GM18508 (cell line): ENCODE data around the gene HRH1.
"Not testable (repeated sequence)": the region's sequence is repeated elsewhere in the genome, so short reads cannot be mapped to it uniquely, and the experiment has no call there.

Experiments used
- ATAC-seq: cut with Tn5 transposase; IDR thresholded peaks from one replicate; pipeline ENCODE4 v1.9.1; 2021; ENCODE audit warnings: moderate number of reproducible peaks; ENCODE audit not compliant: insufficient read depth, unreplicated experiment

The HRH1 gene

DNA sequence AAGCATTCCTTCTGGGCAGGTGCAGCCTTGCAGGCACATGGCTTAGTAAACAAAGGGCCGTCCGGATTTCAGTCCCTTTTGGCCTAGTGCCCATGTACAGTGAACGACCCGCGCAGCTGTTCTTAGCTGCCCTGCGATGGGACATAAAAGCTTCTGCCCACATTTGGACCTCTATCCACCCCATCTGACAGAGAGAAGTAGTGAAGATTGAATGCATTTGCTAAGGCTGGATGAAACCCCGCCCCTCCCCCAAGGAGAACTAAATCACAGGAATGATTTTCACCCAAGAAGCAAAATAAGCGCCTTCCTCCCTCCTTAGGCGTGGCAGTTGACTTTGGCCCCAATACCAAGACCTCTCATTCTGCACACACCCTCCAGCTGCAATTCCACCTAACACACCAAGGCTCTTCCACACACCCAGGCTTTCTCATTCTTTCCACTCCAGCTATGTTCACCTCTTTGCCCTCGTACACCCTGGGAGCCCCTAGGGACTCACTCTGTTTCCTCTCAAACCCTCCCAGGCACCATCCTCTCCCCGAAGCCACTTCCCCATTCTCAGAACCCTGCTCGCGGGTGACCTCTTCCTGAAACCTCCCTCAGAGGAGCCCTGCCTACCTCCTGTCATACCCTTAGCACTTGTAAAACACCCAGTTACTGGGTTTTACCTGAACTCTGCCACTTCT lies 14.1 kb upstream of the HRH1 start:
- peak; percentile 94 for ATAC-seq

GRCh38 chr3:11140713-11141104 lies 13.6 kb upstream of the HRH1 start:
- ATAC-seq: peak; percentile 28

DNA sequence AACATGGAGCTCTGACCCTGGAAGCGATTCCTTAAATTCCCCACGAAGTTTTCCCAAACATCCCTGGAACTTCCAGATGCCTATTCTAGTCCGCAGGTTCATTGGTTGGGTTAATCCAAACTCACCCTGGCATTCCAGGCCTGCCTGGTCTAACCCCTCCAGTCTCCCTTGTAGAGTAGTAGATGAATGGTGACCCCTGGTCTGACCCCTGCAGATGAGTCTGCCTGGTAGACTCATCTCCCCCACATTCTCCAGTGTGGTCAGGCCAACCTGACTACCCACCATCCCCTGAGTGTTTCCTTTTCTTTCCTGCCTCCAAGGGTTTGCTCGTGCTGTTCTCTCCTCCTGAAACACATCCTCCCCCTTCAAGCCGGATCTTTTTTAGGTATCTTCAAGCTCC lies 10.8 kb upstream of the HRH1 start:
- ATAC-seq: no peak

- ATAC-seq: no peak
Measured at GRCh38 chr3:11144996-11145395, 9.3 kb upstream of the HRH1 start.

DNA sequence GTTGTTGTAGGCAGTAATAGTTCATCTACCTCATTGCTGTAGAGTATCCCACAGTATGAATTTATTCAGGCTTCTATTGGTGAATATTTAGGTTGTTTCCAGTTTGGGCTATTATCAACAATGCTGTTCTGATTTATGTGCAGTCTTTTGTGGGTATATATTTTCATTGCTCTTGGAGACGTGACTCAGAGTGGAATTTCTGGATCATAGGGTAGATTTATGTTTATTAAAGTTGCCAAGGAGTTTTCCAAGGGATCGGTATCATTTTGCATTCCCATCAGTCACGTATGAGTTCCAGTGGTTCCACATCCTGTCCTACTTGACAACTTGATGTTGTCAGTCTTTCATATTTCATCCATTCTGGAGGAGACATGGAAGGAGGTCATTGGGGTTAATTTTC lies 8.4 kb upstream of the HRH1 start:
- no peak for ATAC-seq

- ATAC-seq: no peak
Measured at GRCh38 chr3:11146773-11147660, 7.3 kb upstream of the HRH1 start.

- no peak for ATAC-seq
Measured at GRCh38 chr3:11150256-11150655, 4.0 kb upstream of the HRH1 start.

DNA sequence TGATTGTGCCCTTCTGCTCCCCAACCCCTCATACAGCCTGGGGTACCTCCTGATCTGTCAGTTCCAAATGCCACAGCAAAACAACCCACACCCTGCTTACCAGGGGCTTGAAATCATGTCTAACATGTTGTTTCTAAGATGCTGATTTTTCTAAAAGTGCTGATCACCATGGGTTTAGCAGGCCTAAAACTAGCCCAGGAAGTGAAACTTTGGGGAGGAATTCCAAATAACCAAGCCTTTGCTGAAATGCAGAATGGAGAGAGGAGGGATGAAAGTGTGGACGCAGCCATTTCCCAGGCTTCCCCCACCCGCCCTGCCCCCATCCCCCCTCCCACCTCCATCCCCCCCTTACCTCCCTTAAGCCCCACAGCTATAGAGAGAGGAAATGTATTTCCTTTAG lies 2.0 kb upstream of the HRH1 start:
- no peak for ATAC-seq

DNA sequence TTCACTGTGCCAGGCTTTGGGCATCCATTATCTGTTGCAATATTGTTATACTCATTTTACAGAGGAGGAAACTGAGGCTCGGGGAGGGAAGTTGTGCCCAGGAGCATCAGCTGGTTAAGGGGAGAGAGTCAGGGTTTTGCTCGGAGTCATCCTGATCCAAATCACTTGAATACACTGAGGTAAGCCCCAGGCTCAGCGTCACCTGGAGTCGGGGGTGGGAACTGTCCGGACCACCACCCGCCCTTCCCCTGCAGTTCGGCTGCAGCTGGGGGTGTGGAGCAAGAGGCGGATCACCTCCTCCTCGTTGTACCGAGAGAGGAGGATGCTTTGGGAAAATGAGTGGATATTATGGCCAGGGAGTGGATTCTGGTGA lies 646 bp downstream of the HRH1 start:
- no peak for ATAC-seq

- no peak for ATAC-seq
Measured at GRCh38 chr3:11155341-11156025, 1.2 kb downstream of the HRH1 start.

- no peak for ATAC-seq
Measured at GRCh38 chr3:11156026-11156410, 1.7 kb downstream of the HRH1 start.

GRCh38 chr3:11157421-11157820 lies 3.1 kb downstream of the HRH1 start:
- ATAC-seq: no peak

DNA sequence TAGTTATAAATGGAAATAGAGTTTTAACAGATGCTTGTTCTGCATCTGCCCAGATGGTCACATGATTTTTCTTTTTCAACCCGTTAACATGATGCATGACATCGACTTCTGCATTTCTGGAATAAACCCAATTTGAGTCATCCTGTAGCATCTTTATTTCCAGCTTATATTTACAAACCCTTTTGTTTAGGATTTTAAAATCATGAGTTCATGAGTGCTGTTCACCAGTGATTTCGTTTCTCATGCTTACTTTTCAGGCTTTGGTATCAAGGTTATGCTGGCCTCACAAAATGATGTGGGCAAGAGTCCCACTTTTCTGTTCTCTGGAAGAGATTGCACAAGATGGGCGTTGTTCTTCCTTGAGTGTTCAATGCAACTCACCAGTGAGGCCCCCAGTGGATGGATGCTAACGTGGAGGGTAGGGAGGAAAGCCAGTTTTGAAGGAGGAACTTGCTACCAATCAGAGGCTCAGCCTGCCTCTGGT lies 5.2 kb downstream of the HRH1 start:
- ATAC-seq: no peak

DNA sequence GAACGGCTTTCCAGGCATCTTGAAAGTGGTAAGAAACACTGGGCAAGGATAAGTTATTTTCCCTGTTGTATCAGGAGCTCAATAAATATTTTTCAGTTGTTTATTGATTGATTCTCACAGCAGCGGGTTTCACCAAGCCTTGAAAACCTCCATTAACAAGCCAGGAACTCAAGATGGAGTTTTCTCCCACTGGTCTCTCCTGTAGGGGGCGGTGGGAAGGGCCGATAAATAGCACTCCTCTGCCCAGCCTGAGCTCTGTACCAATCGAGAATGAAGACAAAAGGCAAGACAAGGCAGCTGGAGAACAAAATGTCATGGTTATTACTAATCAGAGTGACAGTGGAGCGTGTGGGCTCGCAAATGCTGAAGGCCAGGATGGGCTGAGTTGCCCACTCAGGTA lies 7.4 kb downstream of the HRH1 start:
- no peak for ATAC-seq

- no peak for ATAC-seq
Measured at GRCh38 chr3:11162401-11163345, 8.4 kb downstream of the HRH1 start.

DNA sequence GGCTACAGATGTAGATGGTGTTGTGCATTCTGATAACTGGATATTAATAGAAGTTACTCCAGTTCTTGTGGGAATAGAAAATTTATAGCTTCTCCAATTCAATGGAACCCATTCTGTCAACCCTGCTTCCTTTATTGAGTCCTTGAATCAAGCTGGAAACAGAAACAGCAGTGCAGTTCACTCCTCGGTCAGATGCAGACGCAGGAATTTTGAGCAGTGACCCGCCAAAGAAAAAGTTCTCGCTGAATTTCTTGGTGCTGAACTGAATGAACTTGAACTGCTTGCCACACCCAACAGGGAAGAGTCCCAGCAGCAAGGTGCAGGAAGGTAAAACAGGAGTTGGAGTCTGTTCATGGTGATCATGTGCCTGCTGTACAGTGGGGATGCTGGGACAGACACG lies 10.3 kb downstream of the HRH1 start:
- ATAC-seq: no peak

DNA sequence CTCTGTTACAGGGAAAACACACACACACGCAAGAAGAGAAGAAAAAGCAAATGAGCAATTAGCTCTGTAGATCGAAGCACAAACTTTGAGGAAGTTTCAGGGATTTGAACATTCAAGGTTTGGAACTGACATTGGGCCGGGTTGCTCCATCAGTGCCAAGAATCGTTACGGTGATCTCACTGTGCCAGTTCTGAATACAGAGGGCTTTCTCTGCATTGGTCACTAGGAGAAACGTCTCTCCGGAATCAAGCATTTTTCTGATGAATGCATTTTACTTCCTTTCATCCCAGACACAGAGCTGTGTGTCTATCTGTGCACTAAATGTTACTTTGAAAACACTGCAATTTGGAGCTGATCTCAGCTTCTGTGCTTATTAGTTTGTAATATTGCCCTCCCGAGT lies 11.2 kb downstream of the HRH1 start:
- no peak for ATAC-seq

DNA sequence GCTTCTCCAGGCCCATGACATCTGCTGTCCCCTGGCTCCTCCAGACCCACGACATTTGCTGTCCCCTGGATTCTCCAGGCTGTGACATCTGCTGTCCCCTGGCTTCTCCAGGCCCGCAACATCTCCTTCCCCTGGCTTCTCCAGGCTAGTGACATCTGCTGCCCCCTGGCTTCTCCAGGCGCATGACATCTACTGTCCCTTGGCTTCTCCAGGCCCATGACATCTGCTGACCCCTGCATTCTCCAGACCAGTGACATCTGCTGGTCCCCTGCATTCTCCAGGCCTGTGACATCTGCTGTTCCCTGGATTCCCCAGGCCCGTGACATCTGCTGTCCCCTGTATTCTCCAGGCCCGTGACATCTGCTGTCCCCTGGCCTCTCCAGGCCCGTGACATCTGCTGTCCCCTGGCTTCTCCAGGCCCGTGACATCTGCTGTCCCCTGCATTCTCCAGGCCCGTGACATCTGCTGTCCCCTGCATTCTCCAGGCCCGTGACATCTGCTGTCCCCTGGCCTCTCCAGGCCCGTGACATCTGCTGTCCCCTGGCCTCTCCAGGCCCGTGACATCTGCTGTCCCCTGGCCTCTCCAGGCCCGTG lies 12.6 kb downstream of the HRH1 start:
- ATAC-seq: not testable (repeated sequence)

DNA sequence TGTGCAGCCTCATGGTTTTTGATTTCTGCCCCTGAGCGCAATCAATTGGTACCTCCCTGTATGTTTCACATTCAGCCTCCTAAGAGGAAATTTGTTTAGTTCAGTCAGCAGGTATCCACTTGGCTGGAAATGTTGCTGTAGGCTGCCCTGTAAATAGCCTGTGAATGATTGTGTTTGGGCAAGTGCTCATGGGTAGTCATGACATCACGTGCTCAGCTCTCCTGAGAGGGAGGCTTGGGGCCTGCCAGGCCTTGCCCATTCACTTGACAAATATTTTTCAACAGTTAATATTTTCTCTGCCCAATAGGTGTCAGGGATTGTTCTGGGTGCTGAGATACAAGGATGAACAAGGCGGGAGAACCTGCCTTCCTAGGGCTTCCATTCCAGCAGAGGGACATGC lies 13.3 kb downstream of the HRH1 start:
- no peak for ATAC-seq

DNA sequence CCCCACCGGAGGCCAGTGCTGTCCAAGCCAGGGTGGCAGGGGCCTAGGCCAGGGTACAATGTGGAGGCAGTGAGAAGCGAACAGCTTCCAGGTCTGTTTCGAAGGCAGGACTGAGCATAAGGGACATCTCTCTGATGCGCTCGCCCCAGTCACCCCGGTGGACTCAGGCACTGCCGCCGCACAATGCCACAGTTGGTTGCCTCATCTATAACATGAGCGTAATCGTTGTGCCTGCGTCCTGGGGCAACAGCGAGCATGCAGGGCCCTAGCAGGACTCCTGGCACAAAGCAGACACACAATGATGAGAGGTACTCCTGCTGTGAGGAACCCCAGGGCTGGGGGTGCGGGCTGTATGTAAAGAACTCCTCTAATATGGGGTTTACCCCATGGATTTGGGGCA lies 14.1 kb downstream of the HRH1 start:
- no peak for ATAC-seq
